Adrenal gland (tissue), 12 donors: ENCODE results near the gene CALCOCO2. TPM values are rescaled to one million over a fixed set of nuclear protein-coding genes. Genes with fewer than 3 reads are reported as not detected.

ENCODE experiments used
- DNase-seq, 7 donors: peaks; one replicate each; pipeline ENCODE4 v3.0.0-alpha.2; 2019 to 2020
- H3K27ac ChIP-seq, 5 donors: fragments of 200-600 bp; sonication (generic) in 4 of 5; 1 replicate in 3 of 5; 2 replicates in 2 of 5; pipeline versions ENCODE4 v1.5.1 to v1.8.0; 2016 to 2020; ENCODE audit warnings: mild to moderate bottlenecking in 1 of 5
- H3K27me3 ChIP-seq: fragments of 200-600 bp; 2 replicates; pipeline ENCODE4 v1.8.0; 2021
- H3K36me3 ChIP-seq, 2 donors: fragments of 200-600 bp; replicated peaks in 1 of 2; 1 replicate in 1 of 2; 2 replicates in 1 of 2; pipeline versions ENCODE4 v1.5.1 to v1.8.0; 2018 to 2022
- H3K4me1 ChIP-seq, 2 donors: fragments of 200-600 bp; replicated peaks in 1 of 2; 1 replicate in 1 of 2; 2 replicates in 1 of 2; pipeline versions ENCODE4 v1.5.1 to v1.8.0; 2018 to 2021
- H3K4me3 ChIP-seq, 4 donors: fragments of 200-600 bp; sonication (generic) in 3 of 4; one replicate each; pipeline ENCODE4 v1.5.1; 2016 to 2018
- H3K9me3 ChIP-seq, 3 donors: fragments of 200-600 bp; sonication (generic) in 1 of 3; replicated peaks in 1 of 3; 1 replicate in 2 of 3; 2 replicates in 1 of 3; pipeline versions ENCODE4 v1.5.1 to v1.8.0; 2016 to 2021
- POLR2A ChIP-seq, 2 donors: fragments of 450-650 bp; IDR thresholded peaks; one replicate each; pipeline ENCODE4 v1.6.1; 2017; ENCODE audit warnings: antibody characterized with exemption in 2 of 2, mild to moderate bottlenecking in 2 of 2, moderate library complexity in 1 of 2
- WGBS, 4 donors: extraction: QIAGEN DNeasy Blood & Tissue Kit in 2 of 4; methylation state at CpG; one replicate each; pipeline versions ENCODE4 v1.1.5 to v1.1.7; 2013 to 2017; 5-methylcytosine and 5-hydroxymethylcytosine counted together
- intact Hi-C, 2 donors: fragments of 100-400 bp; cut with DNase I; formaldehyde crosslinking; loops; one replicate each; pipeline versions ENCODE4 v1.14.1 to v1.15.0; 2022 to 2023
- polyA plus RNA-seq, 3 donors: library from polyadenylated mRNA; stranded (reverse); fragments of 200-250 nt in 2 of 3; fragments of 350-450 nt in 1 of 3; fragmentation: Illumina TruSeq in 1 of 3; extraction: RNeasy Lipid Tissue Mini Kit (QIAGEN cat#74804) in 1 of 3; gene quantifications; one replicate each; pipeline ENCODE4 v1.2.3, GENCODE V29; 2013 to 2014
- small RNA-seq, 2 donors: library from RNA; depleted of rRNA; stranded (forward); fragments of <200 nt; gene quantifications; one replicate each; pipeline ENCODE3, GENCODE V24; 2016
- total RNA-seq, 9 donors: library from RNA; depleted of rRNA in 4 of 9; stranded (reverse); fragments of >200 nt in 4 of 9; fragments of 120-200 nt in 1 of 9; fragmentation: NEBNext Ultra II Directional in 1 of 9; extraction: Animal tissue kit (Norgen Biotek cat#: 25700) in 1 of 9; gene quantifications; one replicate each; pipeline versions ENCODE4 v1.1.0 to v1.2.4, GENCODE V29; 2013 to 2023
- TF ChIP-seq, protein P1 (sequence below), 6 experiments: fragments of 450-650 bp in 4 of 6; fragments of 200-600 bp in 2 of 6; sonication (generic) in 1 of 6; IDR thresholded peaks; 1 replicate in 5 of 6; 2 replicates in 1 of 6; pipeline versions ENCODE4 v1.5.1 to v1.8.0; 2016 to 2021; ENCODE audit warnings: antibody characterized with exemption in 6 of 6, mild to moderate bottlenecking in 2 of 6, moderate library complexity in 1 of 6
- donor health status: healthy with polysubstance abuse.
- donor health status: Bipolar disorder and iron deficiency.
- donor health status: DM: yes; HTN: yes; CAD: no.
- donor health status: DM: no; HTN: no; CAD: no.
- donor health status: DM: no; HTN: no; CAD: no.
- donor health status: DM: yes; HTN: yes; CAD: no.

CALCOCO2 gene
- total and polyA plus RNA-seq, 12 donors, result 37.7 to 199 (median 124) TPM

- Histone ChIP-seq H3K9me3 (no peaks in the 10 kb centered on the region), H3K27ac (no peak overlapping the region), H3K27me3 (no peaks in the 10 kb centered on the region), H3K4me1 (peaks cover 22 to 44% of the 10 kb centered on the region in 2 donors), H3K36me3 (peaks cover 0 to 38% of the 10 kb centered on the region in 2 donors), H3K4me3 (no peak overlapping the region)
- WGBS, 4 donors, result 91 to 98% (median 96%) methylated on average over 2 of the region's 2 CpGs
- TF ChIP-seq, protein P1, sequence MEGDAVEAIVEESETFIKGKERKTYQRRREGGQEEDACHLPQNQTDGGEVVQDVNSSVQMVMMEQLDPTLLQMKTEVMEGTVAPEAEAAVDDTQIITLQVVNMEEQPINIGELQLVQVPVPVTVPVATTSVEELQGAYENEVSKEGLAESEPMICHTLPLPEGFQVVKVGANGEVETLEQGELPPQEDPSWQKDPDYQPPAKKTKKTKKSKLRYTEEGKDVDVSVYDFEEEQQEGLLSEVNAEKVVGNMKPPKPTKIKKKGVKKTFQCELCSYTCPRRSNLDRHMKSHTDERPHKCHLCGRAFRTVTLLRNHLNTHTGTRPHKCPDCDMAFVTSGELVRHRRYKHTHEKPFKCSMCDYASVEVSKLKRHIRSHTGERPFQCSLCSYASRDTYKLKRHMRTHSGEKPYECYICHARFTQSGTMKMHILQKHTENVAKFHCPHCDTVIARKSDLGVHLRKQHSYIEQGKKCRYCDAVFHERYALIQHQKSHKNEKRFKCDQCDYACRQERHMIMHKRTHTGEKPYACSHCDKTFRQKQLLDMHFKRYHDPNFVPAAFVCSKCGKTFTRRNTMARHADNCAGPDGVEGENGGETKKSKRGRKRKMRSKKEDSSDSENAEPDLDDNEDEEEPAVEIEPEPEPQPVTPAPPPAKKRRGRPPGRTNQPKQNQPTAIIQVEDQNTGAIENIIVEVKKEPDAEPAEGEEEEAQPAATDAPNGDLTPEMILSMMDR (IDR thresholded peaks at IDR 0.05), result no peak
- no peak for TF ChIP-seq POLR2A (IDR thresholded peaks at IDR 0.05)
- no peak for DNase-seq
- intact Hi-C loops, result no loop called here
Observed at GRCh38 chr17:48912476-48912875, 81.6 kb downstream of the CALCOCO2 start.

Small RNA genes within 50 kb of the gene (small RNA-seq; reads per million reads assigned to genes)
- gene AC068531.1, result 0 reads per million in 2 donors
- gene RF00263, result 0 reads per million in 2 donors

Other genes starting within 250 kb of the CALCOCO2 start
- gene HOXB3, start 240.8 kb upstream of the CALCOCO2 start, total RNA-seq, result 10 to 100 TPM in 4 of 9 donors, 1 to 10 TPM in 5; 2.3 to 18.8 (median 6.9) TPM
- gene HOXB3, start 240.8 kb upstream of the CALCOCO2 start, polyA plus RNA-seq, result 10 to 100 TPM in 2 of 3 donors, 1 to 10 TPM in 1; 3.3 to 28.8 (median 11.4) TPM
- 1 to 10 TPM in 6 of 9 donors, under 1 TPM in 3; 0.12 to 4.8 (median 2.1) TPM for gene HOXB5, start 237.3 kb upstream of the CALCOCO2 start, total RNA-seq
- gene HOXB5, start 237.3 kb upstream of the CALCOCO2 start, polyA plus RNA-seq, result 10 to 100 TPM in 1 of 3 donors, 1 to 10 TPM in 2; 4.2 to 10.5 (median 5.6) TPM
- gene HOXB6, start 226.0 kb upstream of the CALCOCO2 start, total RNA-seq, result 10 to 100 TPM in 6 of 9 donors, 1 to 10 TPM in 3; 1.7 to 20.3 (median 11.7) TPM
- gene HOXB6, start 226.0 kb upstream of the CALCOCO2 start, polyA plus RNA-seq, result 10 to 100 TPM; 10.9 to 23.1 (median 11.9) TPM
- gene HOXB7, start 220.0 kb upstream of the CALCOCO2 start, total RNA-seq, result 10 to 100 TPM in 5 of 9 donors, 1 to 10 TPM in 4; 6.2 to 16.7 (median 10.6) TPM
- 10 to 100 TPM; 20.3 to 27.0 (median 24.4) TPM for gene HOXB7, start 220.0 kb upstream of the CALCOCO2 start, polyA plus RNA-seq
- gene HOXB8, start 215.7 kb upstream of the CALCOCO2 start, total RNA-seq, result 10 to 100 TPM in 1 of 9 donors, 1 to 10 TPM in 7, under 1 TPM in 1; 0.72 to 12.2 (median 6.2) TPM
- 10 to 100 TPM in 1 of 3 donors, 1 to 10 TPM in 2; 4.2 to 13.3 (median 5.6) TPM for gene HOXB8, start 215.7 kb upstream of the CALCOCO2 start, polyA plus RNA-seq
- 1 to 10 TPM in 3 of 9 donors, under 1 TPM in 4, not detected in 2; 0.11 to 2.7 (median 0.42) TPM for gene HOXB9, start 204.7 kb upstream of the CALCOCO2 start, total RNA-seq
- 1 to 10 TPM in 1 of 3 donors, under 1 TPM in 2; 0.64 to 1.0 (median 0.72) TPM for gene HOXB9, start 204.7 kb upstream of the CALCOCO2 start, polyA plus RNA-seq
- not detected for gene PRAC1, start 108.5 kb upstream of the CALCOCO2 start, total RNA-seq
- 1 to 10 TPM in 1 of 3 donors, not detected in 2; 2.7 TPM for gene PRAC1, start 108.5 kb upstream of the CALCOCO2 start, polyA plus RNA-seq
- gene PRAC2, start 107.8 kb upstream of the CALCOCO2 start, total RNA-seq, result not detected
- gene PRAC2, start 107.8 kb upstream of the CALCOCO2 start, polyA plus RNA-seq, result not detected
- gene HOXB13, start 102.3 kb upstream of the CALCOCO2 start, total RNA-seq, result under 1 TPM in 2 of 9 donors, not detected in 7; 0.07 to 0.11 TPM
- gene HOXB13, start 102.3 kb upstream of the CALCOCO2 start, polyA plus RNA-seq, result not detected
- under 1 TPM in 5 of 9 donors, not detected in 4; under 0.01 to 0.55 (median 0.40) TPM for gene TTLL6, start 13.8 kb upstream of the CALCOCO2 start, total RNA-seq
- gene TTLL6, start 13.8 kb upstream of the CALCOCO2 start, polyA plus RNA-seq, result 1 to 10 TPM in 1 of 3 donors, under 1 TPM in 2; 0.29 to 2.0 (median 0.51) TPM
- 100 to 1,000 TPM in 5 of 9 donors, 10 to 100 TPM in 4; 63.4 to 200 (median 113) TPM for gene ATP5MC1, start 61.8 kb downstream of the CALCOCO2 start, total RNA-seq
- gene ATP5MC1, start 61.8 kb downstream of the CALCOCO2 start, polyA plus RNA-seq, result 100 to 1,000 TPM; 110 to 433 (median 292) TPM
- 10 to 100 TPM; 60.1 to 92.2 (median 76.1) TPM for gene UBE2Z, start 77.4 kb downstream of the CALCOCO2 start, total RNA-seq
- gene UBE2Z, start 77.4 kb downstream of the CALCOCO2 start, polyA plus RNA-seq, result 10 to 100 TPM; 30.8 to 81.1 (median 32.2) TPM
- gene SNF8, start 113.8 kb downstream of the CALCOCO2 start, total RNA-seq, result 100 to 1,000 TPM in 4 of 9 donors, 10 to 100 TPM in 5; 52.0 to 133 (median 98.6) TPM
- 100 to 1,000 TPM in 2 of 3 donors, 10 to 100 TPM in 1; 98.8 to 160 (median 142) TPM for gene SNF8, start 113.8 kb downstream of the CALCOCO2 start, polyA plus RNA-seq
- under 1 TPM in 1 of 9 donors, not detected in 8; 0.35 TPM for gene GIP, start 137.6 kb downstream of the CALCOCO2 start, total RNA-seq
- gene GIP, start 137.6 kb downstream of the CALCOCO2 start, polyA plus RNA-seq, result under 1 TPM in 1 of 3 donors, not detected in 2; 0.97 TPM
- 10 to 100 TPM in 1 of 9 donors, 1 to 10 TPM in 1, under 1 TPM in 4, not detected in 3; under 0.01 to 15.5 (median 0.50) TPM for gene IGF2BP1, start 166.3 kb downstream of the CALCOCO2 start, total RNA-seq
- gene IGF2BP1, start 166.3 kb downstream of the CALCOCO2 start, polyA plus RNA-seq, result under 1 TPM in 2 of 3 donors, not detected in 1; under 0.01 to 0.02 TPM